ENCODE results near the gene SENP2. TPM values are rescaled to one million over a fixed set of nuclear protein-coding genes. Genes with fewer than 3 reads are reported as not detected.

The SENP2 gene
- total and polyA plus RNA-seq, 9 of the 15 experiments (the other 6 are each of a cell fraction or from before 2014, with no cell fraction given): 11.8 to 67.1 (median 41.1) TPM

DNA sequence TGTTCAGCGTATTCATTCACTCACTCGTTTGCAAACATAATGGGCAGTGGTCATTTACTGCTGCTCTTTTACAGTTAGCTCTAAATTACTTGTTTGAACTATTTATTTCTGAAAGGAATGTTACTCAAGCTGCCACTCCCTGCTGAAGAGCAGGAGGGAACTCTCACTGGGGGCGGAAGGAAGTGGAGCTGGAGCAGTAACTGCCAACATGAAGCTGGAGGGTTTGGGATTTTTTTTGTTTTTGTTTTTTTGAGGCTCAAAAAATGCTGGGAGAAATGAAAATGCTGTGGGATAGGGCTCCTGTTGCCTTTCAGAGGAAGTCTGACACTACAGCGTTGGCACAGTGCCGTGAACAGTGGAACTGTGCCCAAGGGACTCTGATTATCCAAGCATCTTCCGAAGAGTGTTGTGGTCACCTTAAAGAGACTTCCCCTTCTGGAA lies 44.1 kb downstream of the SENP2 start (continued):
- TF ChIP-seq, protein P1, sequence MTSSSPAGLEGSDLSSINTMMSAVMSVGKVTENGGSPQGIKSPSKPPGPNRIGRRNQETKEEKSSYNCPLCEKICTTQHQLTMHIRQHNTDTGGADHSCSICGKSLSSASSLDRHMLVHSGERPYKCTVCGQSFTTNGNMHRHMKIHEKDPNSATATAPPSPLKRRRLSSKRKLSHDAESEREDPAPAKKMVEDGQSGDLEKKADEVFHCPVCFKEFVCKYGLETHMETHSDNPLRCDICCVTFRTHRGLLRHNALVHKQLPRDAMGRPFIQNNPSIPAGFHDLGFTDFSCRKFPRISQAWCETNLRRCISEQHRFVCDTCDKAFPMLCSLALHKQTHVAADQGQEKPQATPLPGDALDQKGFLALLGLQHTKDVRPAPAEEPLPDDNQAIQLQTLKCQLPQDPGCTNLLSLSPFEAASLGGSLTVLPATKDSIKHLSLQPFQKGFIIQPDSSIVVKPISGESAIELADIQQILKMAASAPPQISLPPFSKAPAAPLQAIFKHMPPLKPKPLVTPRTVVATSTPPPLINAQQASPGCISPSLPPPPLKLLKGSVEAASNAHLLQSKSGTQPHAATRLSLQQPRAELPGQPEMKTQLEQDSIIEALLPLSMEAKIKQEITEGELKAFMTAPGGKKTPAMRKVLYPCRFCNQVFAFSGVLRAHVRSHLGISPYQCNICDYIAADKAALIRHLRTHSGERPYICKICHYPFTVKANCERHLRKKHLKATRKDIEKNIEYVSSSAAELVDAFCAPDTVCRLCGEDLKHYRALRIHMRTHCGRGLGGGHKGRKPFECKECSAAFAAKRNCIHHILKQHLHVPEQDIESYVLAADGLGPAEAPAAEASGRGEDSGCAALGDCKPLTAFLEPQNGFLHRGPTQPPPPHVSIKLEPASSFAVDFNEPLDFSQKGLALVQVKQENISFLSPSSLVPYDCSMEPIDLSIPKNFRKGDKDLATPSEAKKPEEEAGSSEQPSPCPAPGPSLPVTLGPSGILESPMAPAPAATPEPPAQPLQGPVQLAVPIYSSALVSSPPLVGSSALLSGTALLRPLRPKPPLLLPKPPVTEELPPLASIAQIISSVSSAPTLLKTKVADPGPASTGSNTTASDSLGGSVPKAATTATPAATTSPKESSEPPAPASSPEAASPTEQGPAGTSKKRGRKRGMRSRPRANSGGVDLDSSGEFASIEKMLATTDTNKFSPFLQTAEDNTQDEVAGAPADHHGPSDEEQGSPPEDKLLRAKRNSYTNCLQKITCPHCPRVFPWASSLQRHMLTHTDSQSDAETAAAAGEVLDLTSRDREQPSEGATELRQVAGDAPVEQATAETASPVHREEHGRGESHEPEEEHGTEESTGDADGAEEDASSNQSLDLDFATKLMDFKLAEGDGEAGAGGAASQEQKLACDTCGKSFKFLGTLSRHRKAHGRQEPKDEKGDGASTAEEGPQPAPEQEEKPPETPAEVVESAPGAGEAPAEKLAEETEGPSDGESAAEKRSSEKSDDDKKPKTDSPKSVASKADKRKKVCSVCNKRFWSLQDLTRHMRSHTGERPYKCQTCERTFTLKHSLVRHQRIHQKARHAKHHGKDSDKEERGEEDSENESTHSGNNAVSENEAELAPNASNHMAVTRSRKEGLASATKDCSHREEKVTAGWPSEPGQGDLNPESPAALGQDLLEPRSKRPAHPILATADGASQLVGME (CRISPR knock-in tag; IDR thresholded peaks at IDR 0.05): no peak
- TF ChIP-seq ELF1 (tag; IDR thresholded peaks at IDR 0.05) (no peak), CXXC5 (CRISPR knock-in tag; IDR thresholded peaks at IDR 0.05) (no peak), SP2 (IDR thresholded peaks at IDR 0.05; ENCODE audit: extremely low read depth, low read depth, low read length, poor library complexity, severe bottlenecking) (no peak), TFAM (CRISPR knock-in tag; conservative IDR thresholded peaks at IDR 0.05) (no peak), FUS (optimal IDR thresholded peaks at IDR 0.05; ENCODE audit: low read depth, low read length) (no peak), MCM5 (IDR thresholded peaks at IDR 0.05; ENCODE audit: low read depth) (no peak)
- TF ChIP-seq, protein P2, sequence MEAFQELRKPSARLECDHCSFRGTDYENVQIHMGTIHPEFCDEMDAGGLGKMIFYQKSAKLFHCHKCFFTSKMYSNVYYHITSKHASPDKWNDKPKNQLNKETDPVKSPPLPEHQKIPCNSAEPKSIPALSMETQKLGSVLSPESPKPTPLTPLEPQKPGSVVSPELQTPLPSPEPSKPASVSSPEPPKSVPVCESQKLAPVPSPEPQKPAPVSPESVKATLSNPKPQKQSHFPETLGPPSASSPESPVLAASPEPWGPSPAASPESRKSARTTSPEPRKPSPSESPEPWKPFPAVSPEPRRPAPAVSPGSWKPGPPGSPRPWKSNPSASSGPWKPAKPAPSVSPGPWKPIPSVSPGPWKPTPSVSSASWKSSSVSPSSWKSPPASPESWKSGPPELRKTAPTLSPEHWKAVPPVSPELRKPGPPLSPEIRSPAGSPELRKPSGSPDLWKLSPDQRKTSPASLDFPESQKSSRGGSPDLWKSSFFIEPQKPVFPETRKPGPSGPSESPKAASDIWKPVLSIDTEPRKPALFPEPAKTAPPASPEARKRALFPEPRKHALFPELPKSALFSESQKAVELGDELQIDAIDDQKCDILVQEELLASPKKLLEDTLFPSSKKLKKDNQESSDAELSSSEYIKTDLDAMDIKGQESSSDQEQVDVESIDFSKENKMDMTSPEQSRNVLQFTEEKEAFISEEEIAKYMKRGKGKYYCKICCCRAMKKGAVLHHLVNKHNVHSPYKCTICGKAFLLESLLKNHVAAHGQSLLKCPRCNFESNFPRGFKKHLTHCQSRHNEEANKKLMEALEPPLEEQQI (IDR thresholded peaks at IDR 0.05): no peak
- TF ChIP-seq, protein P3, sequence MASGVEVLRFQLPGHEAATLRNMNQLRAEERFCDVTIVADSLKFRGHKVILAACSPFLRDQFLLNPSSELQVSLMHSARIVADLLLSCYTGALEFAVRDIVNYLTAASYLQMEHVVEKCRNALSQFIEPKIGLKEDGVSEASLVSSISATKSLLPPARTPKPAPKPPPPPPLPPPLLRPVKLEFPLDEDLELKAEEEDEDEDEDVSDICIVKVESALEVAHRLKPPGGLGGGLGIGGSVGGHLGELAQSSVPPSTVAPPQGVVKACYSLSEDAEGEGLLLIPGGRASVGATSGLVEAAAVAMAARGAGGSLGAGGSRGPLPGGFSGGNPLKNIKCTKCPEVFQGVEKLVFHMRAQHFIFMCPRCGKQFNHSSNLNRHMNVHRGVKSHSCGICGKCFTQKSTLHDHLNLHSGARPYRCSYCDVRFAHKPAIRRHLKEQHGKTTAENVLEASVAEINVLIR (CRISPR knock-in tag; IDR thresholded peaks at IDR 0.05): no peak
